HCT116 (cell line): ENCODE data around the gene PARG. TPM values are rescaled to one million over a fixed set of nuclear protein-coding genes. Genes with fewer than 3 reads are reported as not detected.
"Not testable (repeated sequence)": the region's sequence is repeated elsewhere in the genome, so short reads cannot be mapped to it uniquely, and the experiment has no call there.

Experiments
- ATAC-seq: fragments of 200-7000 bp; cut with Tn5 transposase; 2 replicates; pipeline ENCODE4 v1.9.1; 2020; ENCODE audit warnings: mild to moderate bottlenecking, moderate library complexity
- BruUV-seq: library from RNA; stranded (reverse); fragments of 400-500 nt; replicated peaks from 2 replicates; lab custom pipeline; 2021; lab: Mats Ljungman, UMichigan
- CTCF ChIA-PET: fragments of 300-600 bp; sonication (Branson Sonifier 250); formaldehyde crosslinking; loops from one replicate; lab custom pipeline; 2021; ENCODE audit warnings: antibody characterized with exemption; lab: Charles Lee
- POLR2A ChIA-PET: fragments of 300-600, 350-600 bp; sonication (Branson Sonifier 250); formaldehyde crosslinking; loops from one replicate; lab custom pipeline; 2021; ENCODE audit warnings: antibody characterized with exemption; lab: Charles Lee
- RAD21 ChIA-PET, 2 experiments: fragments of 300-600 bp; sonication (Branson Sonifier 250); formaldehyde crosslinking; loops; one replicate each; lab custom pipeline; 2023; ENCODE audit warnings: low total read pairs in 2 of 2; ENCODE audit not compliant: uncharacterized antibody in 2 of 2, unreplicated experiment in 2 of 2, low non-redundant PET in 1 of 2; lab: Charles Lee
- DNase-seq: peaks from one replicate; pipeline ENCODE4 v3.0.0-alpha.2; 2010; ENCODE audit warnings: low read depth, low spot score
- H2AFZ ChIP-seq: fragments of 200-600 bp; shearing (Covaris generic), sonication (generic); 2 replicates; pipeline ENCODE4 v1.6.1; 2017; ENCODE audit warnings: low read depth, mixed run types, mixed read lengths, antibody characterized with exemption, low read length; ENCODE audit not compliant: poor library complexity, severe bottlenecking
- H3K27ac ChIP-seq: 2 replicates; pipeline ENCODE4 v1.5.1; 2012; ENCODE audit warnings: low read depth, low read length
- H3K27me3 ChIP-seq: fragments of 200-600 bp; sonication (generic); 2 replicates; pipeline ENCODE4 v1.6.1; 2016; ENCODE audit warnings: mixed run types, low read length, mixed read lengths; ENCODE audit not compliant: insufficient read depth
- H3K36me3 ChIP-seq, 2 experiments: fragments of 200-500 bp in 1 of 2; fragments of 200-600 bp in 1 of 2; sonication (Bioruptor generic) in 1 of 2; sonication (generic) in 1 of 2; 2 replicates each; pipeline versions ENCODE4 v1.5.1 to v1.6.1; 2014 to 2016; ENCODE audit warnings: low read length in 2 of 2, inconsistent platforms in 1 of 2, mixed read lengths in 1 of 2, mixed run types in 1 of 2; ENCODE audit not compliant: insufficient read depth in 2 of 2, control insufficient read depth in 1 of 2
- H3K4me1 ChIP-seq, 2 experiments: fragments of 200-600 bp in 1 of 2; sonication (generic) in 1 of 2; 2 replicates each; pipeline versions ENCODE4 v1.5.1 to v1.6.1; 2012 to 2017; ENCODE audit warnings: low read length in 2 of 2, inconsistent platforms in 1 of 2, mild to moderate bottlenecking in 1 of 2, mixed read lengths in 1 of 2, mixed run types in 1 of 2, moderate library complexity in 1 of 2; ENCODE audit not compliant: insufficient read depth in 2 of 2, control insufficient read depth in 1 of 2
- H3K4me2 ChIP-seq: fragments of 200-600 bp; sonication (generic); 2 replicates; pipeline ENCODE4 v1.6.1; 2017; ENCODE audit warnings: mixed run types, low read length, mixed read lengths
- H3K4me3 ChIP-seq, 2 experiments: fragments of 200-600 bp in 1 of 2; sonication (generic) in 1 of 2; replicated peaks in 1 of 2; 2 replicates each; pipeline ENCODE4 v1.5.1; 2011 to 2016; ENCODE audit warnings: low read length in 2 of 2, control low read depth in 1 of 2, low read depth in 1 of 2, mild to moderate bottlenecking in 1 of 2, mixed read lengths in 1 of 2, mixed run types in 1 of 2
- H3K79me2 ChIP-seq: fragments of 200-600 bp; sonication (generic); 2 replicates; pipeline ENCODE4 v1.6.1; 2017; ENCODE audit warnings: mild to moderate bottlenecking, mixed run types, low read length, moderate library complexity, mixed read lengths; ENCODE audit not compliant: insufficient read depth
- H3K9ac ChIP-seq: fragments of 200-600 bp; sonication (generic); 2 replicates; pipeline ENCODE4 v1.6.1; 2016; ENCODE audit warnings: low read length, mixed read lengths
- H3K9me2 ChIP-seq: fragments of 200-600 bp; sonication (generic), shearing (Covaris generic); 2 replicates; pipeline ENCODE4 v1.6.1; 2017; ENCODE audit warnings: mixed run types, mild to moderate bottlenecking, moderate library complexity; ENCODE audit not compliant: insufficient read depth
- H3K9me3 ChIP-seq, 2 experiments: fragments of 200-500 bp in 1 of 2; fragments of 200-600 bp in 1 of 2; sonication (Bioruptor generic) in 1 of 2; sonication (generic) in 1 of 2; 2 replicates each; pipeline ENCODE4 v1.6.1; 2014 to 2017; ENCODE audit warnings: low read length in 2 of 2, mixed read lengths in 2 of 2, inconsistent platforms in 1 of 2, low read depth in 1 of 2, mild to moderate bottlenecking in 1 of 2, mixed run types in 1 of 2, moderate library complexity in 1 of 2; ENCODE audit not compliant: control insufficient read depth in 1 of 2, insufficient read depth in 1 of 2
- H4K20me1 ChIP-seq: fragments of 200-600 bp; sonication (generic), shearing (Covaris generic); 2 replicates; pipeline ENCODE4 v1.6.1; 2017; ENCODE audit warnings: mixed run types, mild to moderate bottlenecking, moderate library complexity; ENCODE audit not compliant: insufficient read depth
- EGR1 ChIP-seq: IDR thresholded peaks from 2 replicates; pipeline ENCODE4 v1.6.1; 2012; ENCODE audit warnings: low read depth
- ZNF274 ChIP-seq: fragments of 200-500 bp; sonication (Bioruptor generic); IDR thresholded peaks from 2 replicates; pipeline ENCODE4 v1.6.1; 2014; ENCODE audit warnings: mild to moderate bottlenecking, low read depth, low read length, inconsistent platforms
- intact Hi-C: fragments of 100-400 bp; cut with micrococcal nuclease; formaldehyde crosslinking; loops from 2 replicates; pipeline ENCODE4 v1.10.0; 2022
- total RNA-seq: library from RNA; stranded (reverse); gene quantifications from one replicate; pipeline ENCODE4 v1.2.1, GENCODE V29; 2021; ENCODE audit not compliant: unreplicated experiment

The PARG gene
- total RNA-seq, 1 experiment from 2014 or later, result 30.4 TPM

- TF ChIP-seq EGR1 (no peak), ZNF274 (no peak)
Measured at GRCh38 chr10:49775014-49775413, 166.8 kb downstream of the PARG start (continued).

- CTCF ChIA-PET, H3K79me2 ChIP-seq, H3K36me3 ChIP-seq, H3K27me3 ChIP-seq, intact Hi-C loops, H4K20me1 ChIP-seq, BruUV-seq, H3K4me1 ChIP-seq, H3K27ac ChIP-seq, H3K9ac ChIP-seq, POLR2A ChIA-PET, H3K4me3 ChIP-seq, H2AFZ ChIP-seq, H3K9me2 ChIP-seq, RAD21 ChIA-PET, ATAC-seq, H3K9me3 ChIP-seq, H3K4me2 ChIP-seq, DNase-seq: not testable (repeated sequence)
Measured at GRCh38 chr10:49772944-49773343, 168.9 kb downstream of the PARG start.

DNA sequence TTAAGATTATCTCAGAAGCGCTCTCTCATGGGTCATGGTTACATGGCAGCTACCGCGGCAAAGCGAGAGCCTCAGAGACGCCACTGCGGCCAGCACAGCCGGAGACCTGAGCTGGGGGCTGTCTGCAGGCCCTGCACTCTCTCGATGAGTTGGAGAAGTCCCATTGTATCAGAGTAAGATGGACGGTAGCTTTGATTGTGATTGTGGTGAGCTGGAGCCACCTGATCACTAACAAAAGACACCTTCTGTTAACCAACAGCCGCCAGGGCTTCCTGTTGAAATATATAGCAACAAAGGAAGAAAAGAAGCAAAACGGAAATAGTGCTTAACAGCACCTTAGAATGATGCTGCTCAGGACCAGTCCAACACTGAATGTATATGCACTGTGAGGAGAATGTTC lies 170.8 kb downstream of the PARG start:
- H3K27me3 ChIP-seq, intact Hi-C loops, H3K36me3 ChIP-seq, DNase-seq, H3K27ac ChIP-seq, H3K4me1 ChIP-seq, H3K9me3 ChIP-seq, H3K79me2 ChIP-seq, H2AFZ ChIP-seq, RAD21 ChIA-PET, BruUV-seq, H3K4me3 ChIP-seq, H4K20me1 ChIP-seq, POLR2A ChIA-PET, H3K4me2 ChIP-seq, H3K9ac ChIP-seq, H3K9me2 ChIP-seq, ATAC-seq, CTCF ChIA-PET: not testable (repeated sequence)
